UCSD-AML1 (cell line): ENCODE measurements around the gene ITIH5.

Experiments used
- DNase-seq: peaks from one replicate; lab custom pipeline; 2025; ENCODE audit not compliant: unreplicated experiment; lab: John Stamatoyannopoulos, UW

Gene ITIH5

DNA sequence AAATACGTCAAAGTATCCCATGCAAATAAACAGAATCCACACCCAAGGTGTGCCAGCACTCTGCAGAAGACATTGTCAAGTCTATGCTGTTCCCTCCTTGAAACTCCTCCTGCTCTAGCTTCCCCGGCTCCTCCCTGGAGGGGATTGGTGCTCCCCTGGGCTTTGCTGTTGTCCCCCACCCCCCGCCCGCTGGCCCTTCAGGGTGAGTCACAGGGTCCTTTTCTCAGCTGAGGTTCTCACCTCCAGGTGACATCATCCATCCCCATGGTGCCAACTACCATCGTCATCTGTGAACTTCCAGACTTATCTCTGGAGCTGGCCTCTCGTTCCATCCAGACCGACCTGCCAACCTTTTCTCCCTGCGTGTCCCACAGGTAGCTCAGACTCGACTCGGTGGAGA lies 77.0 kb downstream of the ITIH5 start:
- DNase-seq = no peak

DNA sequence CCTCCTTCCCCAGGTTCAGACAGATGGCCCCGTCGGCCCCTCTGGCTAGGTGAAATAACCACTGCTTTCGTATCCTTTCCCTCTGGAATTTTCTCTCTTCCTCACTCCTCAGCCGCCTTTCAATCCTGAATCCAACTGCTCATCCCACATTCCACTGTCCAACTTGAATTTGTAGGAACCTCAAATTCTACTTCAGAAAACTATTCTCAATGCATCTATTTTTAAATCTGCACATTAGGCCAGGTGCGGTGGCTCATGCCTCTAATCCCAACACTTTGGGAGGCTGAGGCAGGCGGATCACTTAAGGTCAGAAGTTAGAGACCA lies 78.9 kb downstream of the ITIH5 start:
- DNase-seq = no peak

DNA sequence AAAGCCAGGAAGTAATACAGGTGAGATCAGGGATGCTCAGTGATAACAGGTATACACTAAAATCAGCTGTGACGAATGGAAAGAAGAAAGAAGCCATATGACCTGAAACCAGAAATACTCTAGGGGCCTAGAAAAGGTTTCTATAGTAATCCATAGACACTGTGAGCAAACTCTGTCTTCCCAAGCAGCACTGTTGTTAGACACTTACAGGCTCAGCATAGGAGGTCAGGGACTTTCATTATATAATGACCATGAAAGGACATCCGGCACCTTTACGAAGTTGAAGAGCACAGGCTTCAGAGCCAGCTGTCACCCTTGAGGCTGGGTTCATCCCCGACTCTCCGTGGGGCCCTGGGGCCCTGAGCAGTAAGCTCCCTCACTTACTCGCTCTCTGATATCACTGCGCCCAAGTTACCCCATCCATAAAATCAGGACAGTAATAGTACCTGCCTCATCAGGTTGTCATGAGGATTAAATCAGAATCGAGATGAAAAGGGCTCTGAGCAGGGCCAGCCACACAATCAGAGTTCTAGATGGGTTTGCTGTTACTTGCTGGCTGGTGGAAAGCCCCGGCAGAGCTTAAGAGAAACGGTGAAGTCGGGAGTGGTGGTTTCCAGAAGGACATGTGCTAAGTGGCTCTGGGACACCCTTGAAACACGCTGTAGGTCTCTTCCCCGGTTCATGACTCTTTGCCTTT lies 79.5 kb downstream of the ITIH5 start:
- no peak for DNase-seq

DNA sequence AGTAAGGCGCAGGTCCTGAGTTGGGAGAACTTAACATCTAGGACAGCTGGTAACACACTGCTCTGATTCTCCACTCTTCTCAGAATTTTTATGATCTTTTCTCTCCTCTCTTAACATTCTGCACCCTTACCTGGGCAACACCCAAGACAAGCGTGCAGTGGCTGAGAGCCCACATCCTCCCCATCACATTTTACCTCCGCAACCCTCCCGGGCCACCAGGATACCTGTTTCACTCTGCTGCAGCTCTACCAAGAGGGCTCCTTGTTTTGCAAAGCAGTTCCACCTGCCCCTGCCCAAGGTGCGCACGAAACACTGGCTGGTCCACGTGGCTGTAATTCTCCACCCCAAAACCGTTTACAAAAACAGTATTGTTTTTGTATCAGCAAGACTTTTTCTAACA lies 81.5 kb downstream of the ITIH5 start:
- no peak for DNase-seq

DNA sequence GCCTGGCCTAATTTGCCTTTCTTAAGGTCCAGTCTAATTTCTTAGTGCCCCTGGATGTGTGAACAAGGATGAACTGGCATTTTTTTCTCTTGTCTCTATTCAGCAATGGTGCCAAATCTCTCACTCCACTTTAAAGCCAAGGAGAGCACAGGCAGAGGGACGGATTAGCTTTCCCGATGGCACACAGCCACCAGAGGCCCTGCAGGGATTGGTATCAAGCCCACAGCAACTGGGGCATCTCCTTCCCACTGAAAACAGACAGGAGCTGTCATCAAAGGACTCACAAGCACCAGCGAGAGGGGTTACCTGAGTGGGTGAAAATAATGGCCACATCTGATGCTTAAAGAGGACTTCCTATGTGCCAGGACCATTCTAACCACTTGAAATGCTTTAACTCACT lies 83.1 kb downstream of the ITIH5 start:
- no peak for DNase-seq

DNA sequence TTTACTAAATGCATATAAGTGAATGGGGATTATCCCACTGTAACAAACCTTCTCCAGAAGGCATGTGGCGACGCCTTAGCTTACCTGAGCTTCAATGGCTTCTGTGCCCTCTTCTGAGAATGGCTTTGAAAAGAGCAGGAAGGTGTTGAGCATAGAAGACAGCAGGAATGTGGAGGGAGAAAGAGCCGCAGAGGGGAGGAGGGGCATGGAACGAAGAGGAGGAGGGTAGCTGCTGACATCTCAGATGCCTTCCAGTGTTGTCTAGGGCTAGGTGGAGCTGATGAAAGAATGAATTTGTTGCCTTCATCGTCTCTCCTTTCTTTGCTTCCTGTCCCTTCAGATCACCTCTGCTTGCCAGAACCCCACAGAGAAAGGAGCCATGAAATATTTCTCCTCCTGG lies 86.2 kb downstream of the ITIH5 start:
- no peak for DNase-seq

DNA sequence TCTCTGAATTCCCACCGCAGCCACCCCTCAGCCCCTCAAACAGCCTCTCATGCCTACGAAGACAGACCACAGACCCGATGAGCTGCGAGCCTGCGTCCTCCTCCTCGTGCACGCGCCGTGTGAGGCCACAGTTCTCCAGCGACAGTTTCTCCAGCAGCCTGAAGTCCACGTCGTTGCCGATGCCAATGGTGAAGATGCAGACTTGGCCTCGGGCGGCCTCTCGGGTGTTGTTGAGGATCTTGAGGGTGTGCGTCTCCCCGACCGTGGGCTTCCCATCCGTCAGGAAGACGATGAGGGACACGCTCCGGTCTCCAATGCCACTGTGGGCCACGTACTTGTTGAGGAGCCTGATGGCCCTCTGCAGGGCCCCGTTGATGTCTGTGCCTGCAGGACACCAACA lies 87.1 kb downstream of the ITIH5 start:
- no peak for DNase-seq

DNA sequence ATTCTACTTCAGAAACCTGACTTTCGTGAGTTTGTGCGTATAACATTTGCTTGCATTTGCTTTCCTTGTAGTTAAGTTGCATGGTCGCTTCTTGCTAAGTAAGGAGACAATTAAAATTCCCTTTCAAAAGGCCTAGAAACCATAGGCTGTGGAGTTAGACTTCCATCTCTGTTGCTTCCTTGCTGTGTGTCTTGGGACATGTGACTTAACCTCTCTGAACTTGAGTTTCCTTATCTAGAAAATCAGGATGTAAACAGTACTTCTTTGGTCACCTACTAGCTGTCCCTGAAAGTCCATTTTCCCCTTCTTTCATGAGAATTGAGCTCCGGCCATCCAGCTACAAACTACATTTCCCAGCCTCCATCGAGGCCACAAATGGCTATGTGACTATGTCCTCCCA lies 89.2 kb downstream of the ITIH5 start:
- no peak for DNase-seq

DNA sequence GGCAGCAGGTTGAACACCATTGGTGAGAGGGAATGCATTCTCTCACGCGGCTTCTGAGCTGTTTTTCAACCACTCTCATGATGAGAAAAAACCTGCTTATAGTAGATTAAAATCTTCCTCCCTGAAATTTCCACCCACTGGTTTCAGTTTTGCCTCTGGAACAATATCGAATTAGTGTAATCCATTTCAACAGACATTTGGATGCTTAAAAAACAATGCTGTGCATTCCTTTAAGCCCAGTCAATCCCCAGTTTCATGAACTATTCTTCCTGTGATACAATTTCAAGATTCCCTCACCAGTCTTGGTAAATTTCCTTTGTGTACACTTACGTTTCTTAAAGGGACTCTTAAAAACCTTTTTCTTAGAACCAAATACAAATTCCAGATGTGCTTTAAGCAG lies 89.6 kb downstream of the ITIH5 start:
- no peak for DNase-seq

DNA sequence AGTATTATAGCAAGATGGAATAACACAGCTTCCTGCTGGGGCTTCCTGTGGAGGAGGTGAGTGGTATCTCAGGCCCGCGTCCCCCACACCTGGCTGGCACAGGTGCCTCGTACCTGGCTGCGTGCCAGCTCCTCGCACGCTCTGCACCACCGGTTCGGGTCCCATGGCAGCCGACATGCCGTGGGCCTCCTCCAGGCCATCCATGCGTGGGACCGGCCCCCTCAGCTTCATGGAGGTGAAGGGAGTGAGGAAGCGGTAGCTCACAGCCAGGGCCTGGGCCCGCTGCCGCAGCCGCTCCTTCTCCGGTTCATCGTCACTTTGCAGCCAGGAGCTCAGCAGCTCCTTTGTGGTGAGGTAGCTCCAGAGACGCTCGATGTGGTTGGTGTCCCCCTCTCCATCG lies 90.4 kb downstream of the ITIH5 start:
- no peak for DNase-seq

DNA sequence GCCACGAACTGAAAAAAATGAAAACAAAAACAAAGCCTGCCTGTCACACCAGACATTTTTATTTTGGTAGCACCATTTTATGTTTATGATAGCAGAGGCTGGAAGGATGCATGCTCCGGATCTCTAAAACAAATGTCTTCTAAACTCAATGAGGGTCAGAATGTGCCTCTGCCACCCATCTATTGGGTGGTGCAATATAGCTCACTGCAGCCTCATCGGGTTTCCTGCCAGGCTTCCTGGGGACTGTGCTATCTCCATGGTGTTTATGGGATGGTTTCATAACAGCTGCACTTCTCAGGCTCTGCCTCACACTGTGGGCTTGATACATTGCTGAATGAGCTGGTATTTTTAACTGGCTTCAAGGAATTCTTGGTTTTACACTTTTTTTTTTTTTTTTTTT lies 94.4 kb downstream of the ITIH5 start:
- DNase-seq = peak; percentile 22

DNA sequence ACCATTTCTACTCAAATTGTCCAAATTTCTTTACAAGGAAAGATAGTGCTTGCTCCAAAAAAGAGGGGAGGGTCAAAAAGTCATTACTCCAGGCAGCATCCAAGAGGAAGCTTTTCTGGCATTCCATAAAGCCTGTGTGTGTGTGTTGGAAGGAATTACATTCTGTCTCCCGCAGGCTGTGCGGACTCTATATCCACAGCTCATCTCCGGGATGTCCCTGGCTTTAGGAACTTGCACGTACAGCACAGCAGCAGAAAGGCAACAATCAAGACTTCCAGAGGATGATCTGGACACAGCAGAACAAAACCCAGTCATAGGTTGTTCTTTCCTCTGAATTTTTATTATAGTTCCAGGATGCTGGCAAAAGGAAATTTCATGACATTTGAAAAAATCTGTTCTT lies 94.8 kb downstream of the ITIH5 start:
- no peak for DNase-seq

DNA sequence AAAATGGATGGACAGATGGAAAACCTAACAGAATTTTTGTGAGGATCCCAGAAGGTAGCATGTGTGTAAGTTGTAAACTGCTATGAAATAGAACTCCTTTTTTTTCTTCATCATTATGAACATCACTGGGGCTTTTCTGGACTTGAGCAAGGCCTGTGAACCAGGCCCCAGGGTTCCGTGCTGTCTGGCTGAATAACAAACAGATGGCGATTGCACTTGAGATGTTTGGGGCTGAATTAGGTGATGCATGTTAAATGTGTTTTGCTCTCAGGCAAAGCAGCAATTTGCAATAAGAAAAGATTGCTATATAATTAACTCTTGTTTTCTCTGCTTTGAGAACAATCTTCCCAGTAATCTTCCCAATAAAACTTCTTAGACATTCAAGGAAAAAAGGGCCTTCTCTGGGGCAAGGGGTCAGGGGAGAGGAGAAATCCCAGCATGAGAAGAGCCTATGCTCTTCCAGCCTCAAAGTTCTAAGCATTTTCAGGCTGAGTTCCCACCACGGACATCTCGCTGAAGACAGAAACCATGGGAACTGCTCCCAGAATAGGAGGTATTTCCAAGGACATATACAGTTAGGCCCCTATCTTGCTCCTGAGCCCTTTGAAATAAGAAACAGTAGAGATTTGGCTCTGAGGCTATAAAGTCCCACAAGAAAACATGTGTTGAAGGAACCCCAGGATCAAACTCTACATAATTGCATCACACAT lies 98.7 kb downstream of the ITIH5 start:
- no peak for DNase-seq

DNA sequence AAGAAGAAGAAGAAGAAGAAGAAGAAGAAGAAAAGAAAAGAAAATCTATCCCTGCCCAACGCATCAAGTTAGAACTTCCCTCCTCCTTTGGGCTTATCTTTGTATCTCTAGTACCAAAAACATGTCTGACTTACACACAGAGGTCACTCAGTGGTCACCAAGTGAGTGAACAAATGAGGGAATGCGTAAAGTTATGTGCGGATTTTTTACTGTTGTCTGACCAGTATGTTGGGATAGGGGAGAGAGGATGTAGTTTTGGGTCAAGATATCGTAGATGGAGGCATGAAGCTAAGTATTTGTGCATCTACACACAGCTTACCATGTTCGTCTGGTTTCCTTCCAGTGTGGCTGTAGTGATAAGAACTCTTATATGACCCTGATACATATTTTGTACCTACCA lies 99.9 kb downstream of the ITIH5 start:
- DNase-seq = no peak

DNA sequence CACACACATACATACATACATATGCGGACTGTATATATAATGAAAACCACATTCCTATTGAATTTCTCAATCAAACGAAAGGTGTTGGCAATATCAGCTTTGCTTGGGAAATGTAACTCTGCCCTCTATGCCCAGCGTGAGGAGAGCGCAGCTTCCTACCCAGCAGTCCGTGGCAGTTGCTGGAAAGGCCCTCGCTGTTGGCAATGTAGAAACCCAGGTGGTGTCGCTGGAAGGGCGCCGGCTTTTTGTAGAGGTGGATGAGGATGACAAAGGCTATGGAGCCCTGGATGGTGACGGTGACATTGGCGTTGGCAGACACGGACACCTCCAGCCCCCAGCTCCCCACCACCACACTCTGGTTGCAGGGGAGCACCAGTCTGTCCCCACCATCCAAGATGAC lies 100.9 kb downstream of the ITIH5 start:
- DNase-seq = no peak

DNA sequence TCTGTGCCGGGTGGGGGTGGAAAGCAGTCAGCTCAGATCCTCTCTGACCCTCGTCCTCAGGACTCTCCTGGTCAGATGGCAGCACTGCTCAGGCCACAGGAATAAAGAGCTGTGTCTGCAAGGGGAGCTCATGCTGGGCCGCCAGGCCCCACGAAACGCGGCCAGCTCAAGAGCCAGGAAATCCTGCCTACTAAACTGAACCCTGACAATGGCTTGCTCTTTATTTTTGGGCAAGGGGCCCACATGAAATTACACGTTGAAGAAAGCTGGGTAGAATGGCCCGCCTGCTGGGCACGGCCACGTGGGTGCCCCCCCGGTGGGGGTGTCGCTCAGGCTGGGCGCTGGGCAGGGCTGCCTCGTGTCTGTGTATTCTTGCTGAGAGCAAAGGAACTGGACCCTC lies 103.0 kb downstream of the ITIH5 start:
- DNase-seq = no peak

DNA sequence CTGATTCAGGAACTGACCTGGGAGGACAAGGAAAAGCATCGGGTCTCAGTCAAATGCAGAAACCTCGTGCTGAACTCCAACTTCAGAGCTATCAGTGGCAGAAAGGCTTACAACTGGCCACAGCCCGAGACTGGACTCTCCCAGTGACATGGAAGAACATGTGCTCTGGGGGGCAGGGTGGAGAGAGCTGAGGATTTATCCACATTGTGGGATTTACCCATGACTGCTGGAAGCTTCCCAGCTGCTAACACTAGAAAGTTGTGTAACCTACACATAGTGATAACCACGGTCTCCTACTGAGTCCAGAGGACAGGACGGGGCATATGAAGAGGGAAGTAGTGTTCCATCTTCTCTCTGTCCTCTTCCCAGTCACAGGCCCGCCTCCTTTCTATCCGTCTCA lies 103.4 kb downstream of the ITIH5 start:
- DNase-seq = no peak

DNA sequence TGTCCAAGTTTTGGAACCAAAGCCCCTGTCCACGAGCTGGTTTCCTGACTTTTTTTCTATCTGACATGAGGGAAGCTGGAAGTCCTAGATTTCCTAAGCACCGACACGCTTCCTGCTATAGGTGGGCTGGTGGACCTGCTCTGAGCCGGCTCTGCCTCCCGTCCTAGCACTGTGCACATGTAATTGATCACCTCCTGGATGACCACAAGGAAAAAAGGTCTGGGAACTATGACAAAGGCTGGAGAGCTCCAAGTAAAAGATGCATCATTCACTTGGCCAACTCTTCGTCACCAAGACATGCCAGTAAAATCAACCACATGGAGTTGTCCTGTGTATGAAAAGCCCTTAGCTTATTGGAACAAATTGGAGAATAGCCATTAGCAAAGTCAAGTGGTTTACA lies 104.8 kb downstream of the ITIH5 start:
- no peak for DNase-seq

DNA sequence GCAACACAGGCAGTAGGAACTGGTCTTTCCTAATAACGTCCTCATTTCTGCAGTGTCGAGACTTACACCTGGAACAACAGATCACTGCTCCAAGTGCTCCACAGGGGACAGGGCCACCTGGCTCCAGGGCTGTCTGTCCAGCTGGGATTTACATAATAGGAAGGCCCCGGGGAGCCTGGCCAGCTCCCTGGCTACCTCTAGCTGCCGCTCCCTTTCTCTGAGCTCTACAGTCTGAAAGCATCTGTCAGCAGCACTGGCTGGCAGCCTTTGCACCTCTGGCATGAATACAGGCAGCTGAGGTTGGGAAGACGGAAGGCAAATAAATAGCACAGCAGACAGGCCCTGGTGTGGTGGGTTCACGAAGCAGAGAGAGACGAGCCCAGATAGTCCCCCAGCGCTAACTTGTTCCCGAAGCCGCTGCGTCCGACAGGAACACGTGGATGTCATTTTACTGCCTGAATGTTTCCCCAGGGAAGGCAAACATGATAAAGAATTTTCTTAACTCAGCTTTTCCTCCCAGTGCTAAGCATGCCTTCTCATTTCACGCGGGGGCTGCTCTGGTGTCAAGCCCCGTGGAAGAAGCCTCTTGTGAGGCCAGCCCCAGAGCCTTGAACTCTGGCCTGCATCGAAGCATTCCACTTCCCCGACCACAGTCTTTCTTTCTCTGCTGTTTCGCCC lies 105.4 kb downstream of the ITIH5 start:
- no peak for DNase-seq

DNA sequence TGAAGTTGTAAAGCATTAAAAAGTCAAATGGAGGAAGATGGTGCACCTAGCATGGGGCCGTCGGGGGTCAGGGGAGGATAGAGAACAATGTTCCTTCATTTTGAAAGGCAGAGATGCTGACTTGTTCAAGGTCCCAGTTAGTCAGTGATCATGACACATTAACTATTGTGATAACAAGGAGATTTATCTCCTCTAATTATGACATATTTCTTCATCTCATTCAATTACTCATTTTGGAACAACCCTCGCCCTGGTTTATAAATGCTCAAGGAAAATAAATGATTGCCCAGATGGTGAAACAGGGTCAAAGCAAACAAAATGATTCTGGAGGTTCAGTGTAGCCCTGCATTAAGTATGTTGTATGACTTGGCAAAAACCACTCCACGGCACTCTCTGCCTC lies 106.2 kb downstream of the ITIH5 start:
- DNase-seq = no peak

DNA sequence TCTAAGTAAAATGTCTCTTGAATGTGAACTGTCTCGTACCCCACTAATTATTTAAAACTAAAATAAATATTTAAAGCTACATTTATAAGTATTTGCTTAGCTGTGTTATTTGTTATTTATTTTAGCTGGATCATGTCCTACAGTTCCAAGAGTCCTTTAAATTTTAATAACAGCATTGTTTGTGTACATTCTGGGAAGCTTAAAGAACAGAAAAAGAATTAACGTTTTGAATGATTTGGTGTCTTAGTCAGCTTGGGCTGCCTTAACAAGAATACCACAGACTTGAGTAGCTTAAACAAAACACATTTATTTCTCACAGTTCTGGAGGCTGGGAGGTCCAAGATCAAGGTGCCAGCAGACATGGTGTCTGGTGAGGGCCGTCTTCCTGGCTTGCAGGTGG lies 107.4 kb downstream of the ITIH5 start:
- no peak for DNase-seq

DNA sequence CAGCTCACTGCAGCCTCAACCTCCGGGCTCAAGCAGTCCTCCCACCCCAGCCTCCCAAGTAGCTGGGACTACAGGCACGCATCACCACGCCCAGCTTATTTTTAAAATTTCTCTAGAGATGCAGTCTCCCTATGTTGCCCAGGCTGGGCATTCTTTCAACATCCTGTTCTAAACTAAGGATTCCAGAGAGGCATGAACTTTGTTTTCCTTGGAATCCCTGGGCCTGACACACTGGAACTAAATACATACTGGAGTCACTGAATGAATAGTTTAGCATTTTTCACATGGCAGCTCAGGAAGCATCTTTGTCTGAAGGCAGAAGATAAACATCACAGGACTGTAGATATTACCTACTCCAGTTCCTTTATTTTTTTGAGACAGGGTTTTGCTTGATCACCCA lies 108.7 kb downstream of the ITIH5 start:
- DNase-seq = no peak

DNA sequence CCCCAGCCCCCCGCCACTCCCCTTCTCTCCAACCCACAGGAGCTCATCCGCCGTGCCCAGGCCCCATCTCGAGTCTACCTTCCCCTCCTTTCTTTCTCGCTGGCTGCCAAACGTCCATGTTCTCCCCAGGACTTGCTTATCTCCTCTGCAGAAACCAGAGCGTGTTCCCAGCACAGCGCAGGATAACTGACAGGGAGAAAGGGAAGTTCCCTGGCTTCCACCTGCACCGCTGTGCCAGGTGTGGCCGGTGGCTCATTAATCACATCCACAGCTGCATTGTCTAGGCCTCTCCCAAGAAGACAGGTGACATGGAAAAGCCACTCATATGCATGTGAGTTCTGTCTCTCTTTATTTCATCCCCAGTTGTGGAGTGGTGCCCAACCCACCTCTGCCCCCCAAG lies 113.2 kb downstream of the ITIH5 start:
- DNase-seq = no peak
